H1 (cell line): ENCODE measurements around the gene NCKAP1.

Source experiments
- ASH2L ChIP-seq: fragments of 200-600, 300-600 bp; sonication (generic); IDR thresholded peaks from one replicate; pipeline ENCODE4 v1.7.1; 2017; ENCODE audit warnings: low read length
- CBX5 ChIP-seq: fragments of 300-800, 300-1000 bp; sonication (generic); IDR thresholded peaks from 2 replicates; pipeline ENCODE4 v1.7.1; 2016; ENCODE audit warnings: antibody characterized with exemption, low read length, low read depth
- CTCF ChIP-seq, 3 experiments: IDR thresholded peaks; 1 replicate in 2 of 3; 2 replicates in 1 of 3; pipeline versions ENCODE4 v1.5.1 to v1.6.1; 2011; ENCODE audit warnings: low read length in 3 of 3, mild to moderate bottlenecking in 3 of 3, inconsistent platforms in 2 of 3, low read depth in 1 of 3, moderate library complexity in 1 of 3; ENCODE audit not compliant: insufficient read depth in 1 of 3; ENCODE audit errors: control extremely low read depth in 1 of 3
- EGR1 ChIP-seq: IDR thresholded peaks from 2 replicates; pipeline ENCODE4 v1.6.1; 2011; ENCODE audit warnings: low read depth, low read length, borderline replicate concordance
- EP300 ChIP-seq, 2 experiments: IDR thresholded peaks; 1 replicate in 1 of 2; 2 replicates in 1 of 2; pipeline ENCODE4 v1.6.1; 2011 to 2012; ENCODE audit warnings: low read depth in 2 of 2, low read length in 2 of 2, mild to moderate bottlenecking in 2 of 2, borderline replicate concordance in 1 of 2, inconsistent platforms in 1 of 2, moderate library complexity in 1 of 2
- KDM1A ChIP-seq: fragments of 200-600, 300-600 bp; sonication (generic); IDR thresholded peaks from 2 replicates; pipeline ENCODE4 v1.7.1; 2016; ENCODE audit warnings: mild to moderate bottlenecking, low read length, borderline replicate concordance
- POLR2A ChIP-seq, 2 experiments: IDR thresholded peaks; 1 replicate in 1 of 2; 2 replicates in 1 of 2; pipeline ENCODE4 v1.6.1; 2011; ENCODE audit warnings: low read depth in 2 of 2, low read length in 2 of 2, mild to moderate bottlenecking in 2 of 2; ENCODE audit errors: control extremely low read depth in 1 of 2
- POLR2AphosphoS5 ChIP-seq: IDR thresholded peaks from 2 replicates; pipeline ENCODE4 v1.6.1; 2011; ENCODE audit warnings: low read depth, low read length
- SP1 ChIP-seq: IDR thresholded peaks from 2 replicates; pipeline ENCODE4 v1.6.1; 2011; ENCODE audit warnings: low read depth, low read length
- USF2 ChIP-seq: IDR thresholded peaks from 2 replicates; pipeline ENCODE4 v1.6.1; 2011; ENCODE audit warnings: low read length, improper control_type of control experiment
- YY1 ChIP-seq: IDR thresholded peaks from 2 replicates; pipeline ENCODE4 v1.6.1; 2011; ENCODE audit warnings: low read depth, mild to moderate bottlenecking, low read length
- ZNF274 ChIP-seq: IDR thresholded peaks from 2 replicates; pipeline ENCODE4 v1.7.0; 2012; ENCODE audit warnings: low read length, borderline replicate concordance; ENCODE audit errors: extremely low read depth

GRCh38 chr2:183079139-183079775, 41.0 kb upstream of the NCKAP1 start:
- TF ChIP-seq CTCF (IDR thresholded peaks at IDR 0.05; ENCODE audit: control extremely low read depth in 1 of 3, insufficient read depth in 1 of 3, low read depth in 1 of 3, low read length in 3 of 3): no peak
- TF ChIP-seq SP1: no peak
- no peak for TF ChIP-seq USF2
- TF ChIP-seq POLR2A (IDR thresholded peaks at IDR 0.05; ENCODE audit: control extremely low read depth in 1 of 2, low read depth in 2 of 2, low read length in 2 of 2): no peak
- no peak for TF ChIP-seq ZNF274
- TF ChIP-seq EGR1: no peak
- TF ChIP-seq YY1: no peak
- no peak for TF ChIP-seq ASH2L
- TF ChIP-seq EP300 (IDR thresholded peaks at IDR 0.05; ENCODE audit: borderline replicate concordance in 1 of 2, low read depth in 2 of 2, low read length in 2 of 2): no peak
- no peak for TF ChIP-seq CBX5
- TF ChIP-seq POLR2AphosphoS5: no peak
- TF ChIP-seq KDM1A: no peak
